ENCODE measurements around the gene WNK1.

GRCh38 chr12:790608-791007, 38.2 kb downstream of the WNK1 start:
- TF ChIP-seq CTCF (IDR thresholded peaks at IDR 0.05) (no peak), POLR2A (IDR thresholded peaks at IDR 0.05) (no peak)
